Measurements from ENCODE around the gene FAM151A.

The FAM151A gene

DNA sequence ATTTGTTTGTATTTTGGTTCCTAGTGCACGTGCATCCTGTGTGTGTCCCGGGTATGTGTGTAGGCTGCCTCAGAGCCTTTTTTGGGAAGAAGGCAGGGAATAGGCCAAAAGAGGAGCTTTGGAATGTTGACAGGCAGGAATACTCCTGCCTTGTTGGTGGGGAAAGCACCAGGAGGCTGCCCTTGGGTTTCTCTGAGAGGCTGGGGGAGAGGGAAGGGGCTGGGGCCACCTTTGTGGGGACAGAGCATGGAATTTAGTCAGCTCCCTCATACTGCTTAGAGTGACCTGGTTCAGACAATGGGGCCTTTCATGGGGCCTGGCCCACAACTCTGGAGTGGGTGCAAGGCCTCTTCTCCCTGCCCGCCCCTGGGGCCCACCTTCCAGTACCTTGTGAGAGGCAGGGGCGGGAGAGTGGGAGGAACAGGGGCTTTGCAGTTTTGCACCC is 44.0 kb downstream of the FAM151A start:
- H3K4me1 ChIP-seq (ENCODE audit: control insufficient read depth in 1 of 2, insufficient read depth in 1 of 2, low read depth in 1 of 2, low read length in 1 of 2), result no peaks in the 10 kb centered on the region
- H3K27ac ChIP-seq, result no peak overlapping the region
- TF ChIP-seq, protein P1, sequence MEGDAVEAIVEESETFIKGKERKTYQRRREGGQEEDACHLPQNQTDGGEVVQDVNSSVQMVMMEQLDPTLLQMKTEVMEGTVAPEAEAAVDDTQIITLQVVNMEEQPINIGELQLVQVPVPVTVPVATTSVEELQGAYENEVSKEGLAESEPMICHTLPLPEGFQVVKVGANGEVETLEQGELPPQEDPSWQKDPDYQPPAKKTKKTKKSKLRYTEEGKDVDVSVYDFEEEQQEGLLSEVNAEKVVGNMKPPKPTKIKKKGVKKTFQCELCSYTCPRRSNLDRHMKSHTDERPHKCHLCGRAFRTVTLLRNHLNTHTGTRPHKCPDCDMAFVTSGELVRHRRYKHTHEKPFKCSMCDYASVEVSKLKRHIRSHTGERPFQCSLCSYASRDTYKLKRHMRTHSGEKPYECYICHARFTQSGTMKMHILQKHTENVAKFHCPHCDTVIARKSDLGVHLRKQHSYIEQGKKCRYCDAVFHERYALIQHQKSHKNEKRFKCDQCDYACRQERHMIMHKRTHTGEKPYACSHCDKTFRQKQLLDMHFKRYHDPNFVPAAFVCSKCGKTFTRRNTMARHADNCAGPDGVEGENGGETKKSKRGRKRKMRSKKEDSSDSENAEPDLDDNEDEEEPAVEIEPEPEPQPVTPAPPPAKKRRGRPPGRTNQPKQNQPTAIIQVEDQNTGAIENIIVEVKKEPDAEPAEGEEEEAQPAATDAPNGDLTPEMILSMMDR (IDR thresholded peaks at IDR 0.05), result no peak

DNA sequence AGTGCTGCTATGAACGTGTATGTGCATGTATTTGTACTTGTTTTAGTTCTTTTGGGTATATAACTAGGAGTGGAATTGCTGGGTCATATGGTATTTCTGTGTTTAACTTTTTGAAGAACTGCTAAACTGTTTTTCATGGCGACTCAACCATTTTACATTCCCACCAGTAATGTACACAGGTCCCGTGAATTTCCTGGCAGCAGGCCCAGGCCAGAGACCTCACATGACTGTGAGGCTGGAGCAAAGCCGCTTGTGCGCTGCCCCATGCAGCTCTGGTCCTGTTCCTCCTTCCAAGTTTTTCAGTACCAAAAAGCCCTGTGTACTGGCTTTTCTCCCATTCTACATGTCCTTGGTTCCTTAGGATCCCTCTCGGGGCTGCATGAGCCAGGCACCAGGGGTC is 45.7 kb downstream of the FAM151A start:
- H3K27me3 ChIP-seq, result no peaks in the 10 kb centered on the region
- H3K4me1 ChIP-seq (ENCODE audit: control insufficient read depth in 1 of 2, insufficient read depth in 1 of 2, low read depth in 1 of 2, low read length in 1 of 2), result peaks cover 4 to 5% of the 10 kb centered on the region in 2 experiments
- H3K27ac ChIP-seq, result no peak overlapping the region
- no peak overlapping the region for H3K4me3 ChIP-seq (ENCODE audit: low read depth in 1 of 2, low read length in 1 of 2)
- TF ChIP-seq, protein P1 (IDR thresholded peaks at IDR 0.05), result no peak
- H3K9me3 ChIP-seq, result no peaks in the 10 kb centered on the region
- no peaks in the 10 kb centered on the region for H3K36me3 ChIP-seq

More for the DNA sequence above, 44.0 kb downstream of the FAM151A start:
- H3K4me3 ChIP-seq (ENCODE audit: low read depth in 1 of 2, low read length in 1 of 2), result no peak overlapping the region
- no peaks in the 10 kb centered on the region for H3K36me3 ChIP-seq
- no peaks in the 10 kb centered on the region for H3K9me3 ChIP-seq
- no peaks in the 10 kb centered on the region for H3K27me3 ChIP-seq

DNA sequence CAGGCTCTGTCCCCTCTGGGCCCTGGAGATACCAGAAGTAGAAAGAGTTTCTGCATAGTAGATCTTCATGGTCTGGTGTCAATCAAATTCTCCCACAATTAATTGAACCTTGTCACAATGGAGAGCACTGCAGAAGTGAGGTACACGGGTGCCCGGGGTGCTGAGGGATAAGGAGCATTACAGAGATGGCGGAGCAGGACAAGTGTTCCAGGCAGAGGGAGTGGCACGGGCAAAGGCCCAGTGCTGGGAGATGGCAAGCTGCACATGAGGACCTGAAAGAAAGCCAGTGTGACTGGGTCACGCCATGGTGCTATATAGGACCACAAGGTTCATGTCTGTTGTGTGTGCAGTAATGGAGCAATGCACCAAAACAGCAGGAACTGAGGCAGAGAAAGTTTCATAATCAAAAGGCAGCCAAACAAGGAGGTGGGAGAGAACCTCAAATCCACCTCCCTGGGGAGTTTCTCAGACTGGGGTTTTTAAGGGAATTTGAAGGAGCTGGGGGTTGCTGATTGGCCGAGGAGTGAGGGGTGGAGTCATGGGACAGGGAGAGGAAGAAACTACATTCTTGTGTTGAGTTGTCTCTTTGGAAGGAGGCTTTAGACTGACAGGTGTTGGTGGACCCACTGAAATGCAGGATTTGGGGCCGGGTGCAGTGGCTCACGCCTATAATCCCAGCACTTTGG is 47.6 kb downstream of the FAM151A start:
- Histone ChIP-seq H3K27ac (no peak overlapping the region), H3K4me1 (ENCODE audit: control insufficient read depth in 1 of 2, insufficient read depth in 1 of 2, low read depth in 1 of 2, low read length in 1 of 2) (peaks cover 20 to 21% of the 10 kb centered on the region in 2 experiments), H3K27me3 (no peaks in the 10 kb centered on the region), H3K36me3 (no peaks in the 10 kb centered on the region), H3K4me3 (ENCODE audit: low read depth in 1 of 2, low read length in 1 of 2) (no peak overlapping the region), H3K9me3 (no peaks in the 10 kb centered on the region)
- TF ChIP-seq, protein P1 (IDR thresholded peaks at IDR 0.05), result no peak

DNA sequence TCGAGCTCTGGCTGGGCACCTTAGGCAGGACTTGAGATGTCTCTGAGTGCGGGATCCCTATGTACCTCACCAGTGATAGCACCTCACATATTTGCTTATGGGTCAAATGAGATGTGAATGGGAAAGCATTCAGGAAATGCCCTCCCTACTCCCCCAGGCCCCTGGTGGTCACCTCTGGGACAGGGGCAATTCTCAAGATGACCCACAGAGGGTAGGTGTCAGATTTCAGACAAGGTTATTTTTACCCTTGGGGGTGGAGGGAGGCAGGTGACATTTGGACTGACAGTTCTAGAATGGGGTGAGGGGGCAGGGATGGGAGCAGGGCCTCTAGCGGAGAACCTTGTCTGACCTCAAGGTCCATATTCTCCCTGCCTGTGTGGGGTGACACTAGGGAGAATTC is 48.2 kb downstream of the FAM151A start:
- TF ChIP-seq, protein P1 (IDR thresholded peaks at IDR 0.05), result no peak
- H3K27me3 ChIP-seq, result no peaks in the 10 kb centered on the region
- H3K27ac ChIP-seq, result no peak overlapping the region
- H3K9me3 ChIP-seq, result no peaks in the 10 kb centered on the region
- no peaks in the 10 kb centered on the region for H3K36me3 ChIP-seq
- H3K4me3 ChIP-seq (ENCODE audit: low read depth in 1 of 2, low read length in 1 of 2), result no peak overlapping the region
- peaks cover 20 to 21% of the 10 kb centered on the region in 2 experiments for H3K4me1 ChIP-seq (ENCODE audit: control insufficient read depth in 1 of 2, insufficient read depth in 1 of 2, low read depth in 1 of 2, low read length in 1 of 2)

DNA sequence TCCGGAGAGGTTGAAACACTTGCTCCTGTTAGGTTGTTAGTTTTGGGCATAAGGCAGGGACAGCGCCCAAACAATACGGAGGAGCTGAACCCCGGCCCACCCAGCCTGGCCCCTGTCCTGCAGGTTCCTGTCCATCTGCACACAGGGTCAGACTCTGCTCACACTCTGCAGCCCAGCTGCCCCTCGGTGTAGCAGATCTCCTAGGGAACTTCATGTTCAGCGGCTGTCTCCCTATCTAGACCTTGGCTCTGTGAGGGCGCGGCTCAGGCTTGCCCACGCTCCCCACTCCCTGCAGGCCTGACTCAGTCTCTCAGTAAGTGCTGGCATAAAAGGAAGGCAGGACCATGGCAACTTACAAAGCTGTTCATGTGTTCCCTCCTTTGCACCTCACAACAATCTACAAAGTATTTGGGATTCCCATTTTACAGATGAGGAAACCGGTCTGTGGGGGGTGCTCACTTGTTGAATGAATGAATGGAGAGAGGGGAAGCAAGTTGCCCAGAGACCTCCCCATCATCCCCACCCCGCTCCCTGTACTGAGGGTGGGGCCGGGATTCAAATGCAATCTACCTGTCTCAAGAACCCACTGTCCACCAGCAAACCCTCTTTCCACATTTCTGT is 49.1 kb downstream of the FAM151A start:
- H3K36me3 ChIP-seq, result no peaks in the 10 kb centered on the region
- peaks cover 20 to 21% of the 10 kb centered on the region in 2 experiments for H3K4me1 ChIP-seq (ENCODE audit: control insufficient read depth in 1 of 2, insufficient read depth in 1 of 2, low read depth in 1 of 2, low read length in 1 of 2)
- no peak overlapping the region for H3K27ac ChIP-seq
- H3K27me3 ChIP-seq, result no peaks in the 10 kb centered on the region
- H3K9me3 ChIP-seq, result no peaks in the 10 kb centered on the region
- H3K4me3 ChIP-seq (ENCODE audit: low read depth in 1 of 2, low read length in 1 of 2), result no peak overlapping the region
- TF ChIP-seq, protein P1 (IDR thresholded peaks at IDR 0.05), result no peak
